ENCODE results near the gene SNAP47. TPM values are rescaled to one million over a fixed set of nuclear protein-coding genes. Genes with fewer than 3 reads are reported as not detected.

Gene SNAP47
- total RNA-seq, 2 donors from 2014 or later, result 35.5 to 49.4 TPM

DNA sequence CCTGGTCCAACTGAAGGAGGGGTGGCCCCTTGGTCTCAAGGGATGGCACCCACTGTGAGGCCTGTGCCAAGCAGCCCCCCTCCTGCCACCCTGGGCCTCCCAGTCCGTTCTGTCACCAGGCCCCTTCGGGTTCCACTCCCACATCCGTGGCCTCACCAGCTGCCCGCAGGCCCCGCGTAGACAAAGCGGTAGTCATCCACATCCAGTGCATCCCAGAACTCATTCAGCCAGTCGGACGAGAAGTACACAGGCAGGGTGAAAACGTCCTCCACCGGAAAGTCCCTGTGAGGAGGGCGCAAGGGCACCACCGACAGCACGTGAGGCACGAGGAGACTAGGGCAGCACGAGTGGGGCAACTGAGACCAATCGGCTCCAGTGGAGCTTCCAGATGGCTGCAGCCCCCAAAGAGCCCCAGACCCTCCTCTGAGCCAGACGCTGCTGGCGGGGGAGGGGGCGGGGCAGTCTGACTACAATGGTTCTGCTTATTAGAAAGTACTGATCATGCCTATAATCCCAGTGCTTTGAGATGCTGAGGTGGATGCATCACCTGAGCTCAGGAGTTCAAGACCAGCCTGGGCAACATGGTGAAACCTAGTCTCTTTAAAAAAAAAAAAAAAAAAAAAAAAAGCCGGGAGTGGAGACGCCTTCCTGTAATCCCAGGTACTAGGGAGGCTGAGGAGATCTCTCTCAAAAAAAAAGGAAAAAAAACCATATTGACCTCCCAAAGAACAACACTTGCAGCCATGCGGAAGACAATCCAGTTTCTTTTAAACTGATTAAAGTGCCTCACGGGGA lies 1.3 kb upstream of the SNAP47 start:
- intact Hi-C loops (cut with DNase I), result no loop called here
- 45 to 57% methylated on average over 10 to 22 of the region's 24 CpGs for WGBS, 2 donors
- Histone ChIP-seq H3K27ac (peak overlapping the region in 3 of 4 donors; percentile 78 to 83 (median 82)), H3K4me1 (peaks cover 58% of the 10 kb centered on the region), H3K4me3 (peak overlapping the region; percentile 74 to 91), H3K27me3 (no peaks in the 10 kb centered on the region), H3K9me3 (no peaks in the 10 kb centered on the region), H3K36me3 (replicated peaks in 1 of 2; ENCODE audit: insufficient read depth in 1 of 2, low read depth in 2 of 2) (no peaks in the 10 kb centered on the region)
- TF ChIP-seq CTCF (IDR thresholded peaks at IDR 0.05), result no peak
- TF ChIP-seq POLR2A (IDR thresholded peaks at IDR 0.05), result no peak
- DNase-seq, result no peak
- no peak for ATAC-seq

DNA sequence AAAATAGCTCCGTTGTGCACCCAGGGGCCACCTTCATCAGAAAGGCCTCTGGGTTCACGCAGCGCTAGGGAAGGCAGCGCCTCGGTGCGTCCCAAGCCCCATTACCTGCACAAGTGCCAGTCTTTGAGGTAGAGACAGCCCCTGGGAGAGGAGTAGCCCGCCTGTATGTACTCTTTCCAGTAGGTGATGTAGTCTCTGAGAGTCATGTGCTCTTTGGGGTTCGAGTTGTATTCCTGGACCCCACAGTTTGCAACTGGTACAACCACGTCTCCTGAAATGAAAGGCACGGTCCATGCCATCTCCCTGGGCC lies 734 bp upstream of the SNAP47 start:
- intact Hi-C loops (cut with DNase I), result no loop called here
- peaks cover 52% of the 10 kb centered on the region for H3K4me1 ChIP-seq
- ATAC-seq (no peak), DNase-seq (no peak)
- peak overlapping the region in 3 of 4 donors; percentile 78 to 83 (median 82) for H3K27ac ChIP-seq
- no peaks in the 10 kb centered on the region for H3K27me3 ChIP-seq
- no peaks in the 10 kb centered on the region for H3K9me3 ChIP-seq
- TF ChIP-seq POLR2A (IDR thresholded peaks at IDR 0.05) (no peak), CTCF (IDR thresholded peaks at IDR 0.05) (no peak)
- peak overlapping the region; percentile 74 to 91 for H3K4me3 ChIP-seq
- H3K36me3 ChIP-seq (replicated peaks in 1 of 2; ENCODE audit: insufficient read depth in 1 of 2, low read depth in 2 of 2), result no peaks in the 10 kb centered on the region
- 0 to 3% methylated on average over 10 of the region's 10 CpGs for WGBS, 2 donors

- Histone ChIP-seq H3K27me3 (no peaks in the 10 kb centered on the region), H3K4me3 (peak overlapping the region; percentile 84 to 91), H3K36me3 (replicated peaks in 1 of 2; ENCODE audit: insufficient read depth in 1 of 2, low read depth in 2 of 2) (no peaks in the 10 kb centered on the region), H3K9me3 (no peaks in the 10 kb centered on the region), H3K4me1 (peaks cover 40% of the 10 kb centered on the region), H3K27ac (peak overlapping the region; percentile 55 to 83 (median 80))
- TF ChIP-seq POLR2A (IDR thresholded peaks at IDR 0.05) (no peak), CTCF (IDR thresholded peaks at IDR 0.05) (no peak)
- no peak for DNase-seq
- ATAC-seq, result no peak
- intact Hi-C loops (cut with DNase I), result no loop called here
- WGBS, 2 donors, result 1 to 3% methylated on average over 23 to 24 of the region's 31 CpGs
Measured at GRCh38 chr1:227735539-227736285, 477 bp downstream of the SNAP47 start.

GRCh38 chr1:227736814-227737432 lies 1.7 kb downstream of the SNAP47 start:
- Histone ChIP-seq H3K36me3 (replicated peaks in 1 of 2; ENCODE audit: insufficient read depth in 1 of 2, low read depth in 2 of 2) (no peaks in the 10 kb centered on the region), H3K27me3 (no peaks in the 10 kb centered on the region), H3K4me3 (no peak overlapping the region), H3K9me3 (no peaks in the 10 kb centered on the region), H3K4me1 (peaks cover 31% of the 10 kb centered on the region), H3K27ac (no peak overlapping the region)
- 80 to 81% methylated on average over 9 to 11 of the region's 11 CpGs for WGBS, 2 donors
- intact Hi-C loops (cut with DNase I), result no loop called here
- TF ChIP-seq CTCF (IDR thresholded peaks at IDR 0.05) (no peak), POLR2A (IDR thresholded peaks at IDR 0.05) (no peak)
- no peak for DNase-seq
- ATAC-seq, result no peak

All from body of pancreas (tissue), 4 donors.